Endothelial cell of umbilical vein (primary cell): ENCODE results near the gene LDB3.

Source experiments
- CTCF ChIP-seq, 2 donors: IDR thresholded peaks; 1 replicate in 1 of 2; 2 replicates in 1 of 2; pipeline ENCODE4 v1.5.1; 2011; ENCODE audit warnings: low read length in 2 of 2, mild to moderate bottlenecking in 2 of 2, moderate library complexity in 2 of 2, control low read depth in 1 of 2, inconsistent platforms in 1 of 2, low read depth in 1 of 2; ENCODE audit not compliant: insufficient read depth in 1 of 2; ENCODE audit errors: extremely low read depth in 1 of 2
- EZH2 ChIP-seq: IDR thresholded peaks from 2 replicates; pipeline ENCODE4 v1.6.1; 2012; ENCODE audit warnings: borderline replicate concordance, low read depth, mild to moderate bottlenecking, moderate library complexity, low read length, inconsistent platforms; ENCODE audit not compliant: severe bottlenecking
- FOS ChIP-seq: IDR thresholded peaks from 2 replicates; pipeline ENCODE4 v1.6.1; 2011; ENCODE audit warnings: mild to moderate bottlenecking, low read length, moderate library complexity, borderline replicate concordance; ENCODE audit not compliant: insufficient read depth

- TF ChIP-seq CTCF (IDR thresholded peaks at IDR 0.05; ENCODE audit: extremely low read depth in 1 of 2, insufficient read depth in 1 of 2, low read depth in 1 of 2, low read length in 2 of 2): no peak
- TF ChIP-seq FOS: no peak
- TF ChIP-seq EZH2: no peak
Measured at GRCh38 chr10:86690231-86690630, 21.9 kb downstream of the LDB3 start.
